Epithelial cell of proximal tubule (primary cell): Measurements from ENCODE around the gene OTOG. TPM values are rescaled to one million over a fixed set of nuclear protein-coding genes. Genes with fewer than 3 reads are reported as not detected.

Source experiments
- DNase-seq: peaks from one replicate; pipeline ENCODE4 v3.0.0-alpha.2; 2011; ENCODE audit warnings: low read depth
- H3K4me3 ChIP-seq: 2 replicates; pipeline ENCODE4 v1.5.1; 2011; ENCODE audit warnings: low read depth, mild to moderate bottlenecking, low read length
- CTCF ChIP-seq: conservative IDR thresholded peaks from 2 replicates; pipeline ENCODE4 v1.5.1; 2012; ENCODE audit warnings: low read depth, mild to moderate bottlenecking, low read length
- total RNA-seq: library from RNA; depleted of rRNA; stranded (reverse); fragments of >200 nt; gene quantifications from 2 replicates; pipeline ENCODE4 v1.2.3, GENCODE V29; 2015

Gene OTOG
- total RNA-seq, 1 donor from 2014 or later: not detected

GRCh38 chr11:17590463-17590862 is 43.4 kb downstream of the OTOG start:
- H3K4me3 ChIP-seq: no peak overlapping the region
- TF ChIP-seq CTCF: no peak
- no peak for DNase-seq

- H3K4me3 ChIP-seq: no peak overlapping the region
- no peak for TF ChIP-seq CTCF
- DNase-seq: no peak
Measured at GRCh38 chr11:17591293-17591692, 44.2 kb downstream of the OTOG start.

- DNase-seq: no peak
- TF ChIP-seq CTCF: no peak
- H3K4me3 ChIP-seq: no peak overlapping the region
Measured at GRCh38 chr11:17593466-17594245, 46.6 kb downstream of the OTOG start.

GRCh38 chr11:17594686-17595192 is 47.7 kb downstream of the OTOG start:
- H3K4me3 ChIP-seq: no peak overlapping the region
- no peak for TF ChIP-seq CTCF
- DNase-seq: no peak

- DNase-seq: no peak
- no peak for TF ChIP-seq CTCF
- no peak overlapping the region for H3K4me3 ChIP-seq
Measured at GRCh38 chr11:17595526-17596309, 48.7 kb downstream of the OTOG start.

GRCh38 chr11:17596310-17596669 is 49.2 kb downstream of the OTOG start:
- no peak overlapping the region for H3K4me3 ChIP-seq
- TF ChIP-seq CTCF: no peak
- DNase-seq: no peak
